Measurements from ENCODE around the gene ITGA7. TPM values are rescaled to one million over a fixed set of nuclear protein-coding genes. Genes with fewer than 3 reads are reported as not detected.

ITGA7 gene
- total RNA-seq, 1 donor from 2014 or later = 26.5 TPM

GRCh38 chr12:55683676-55684075, 24.0 kb downstream of the ITGA7 start:
- peaks cover 14% of the 10 kb centered on the region for H3K4me1 Mint-ChIP-seq (ENCODE audit: low read depth, unreplicated experiment)
- H3K36me3 ChIP-seq (ENCODE audit: insufficient read depth, low read length) = no peaks in the 10 kb centered on the region
- H3K4me3 Mint-ChIP-seq (ENCODE audit: unreplicated experiment) = no peak overlapping the region
- H4K20me1 ChIP-seq (ENCODE audit: insufficient read depth, low read length) = no peaks in the 10 kb centered on the region
- H2AFZ ChIP-seq (ENCODE audit: low read depth, low read length) = no peak overlapping the region
- TF ChIP-seq CTCF (IDR thresholded peaks at IDR 0.05; ENCODE audit: insufficient read depth, low read depth, low read length) (no peak), EZH2 (IDR thresholded peaks at IDR 0.05; ENCODE audit: insufficient read depth, low read length) (no peak)
- no peak overlapping the region for H3K4me3 ChIP-seq (ENCODE audit: insufficient read depth, low read depth, low read length)
- H3K9me3 ChIP-seq (ENCODE audit: insufficient read depth, low read depth, low read length) = no peaks in the 10 kb centered on the region
- H3K27me3 Mint-ChIP-seq (ENCODE audit: low read depth, unreplicated experiment) = peaks cover 17% of the 10 kb centered on the region
- H3K36me3 Mint-ChIP-seq (ENCODE audit: low read depth, unreplicated experiment) = peaks cover 5% of the 10 kb centered on the region
- no peak overlapping the region for H3K9ac ChIP-seq (ENCODE audit: low read length)
- no peak overlapping the region for H3K27ac ChIP-seq (ENCODE audit: low read depth, low read length)
- H3K27ac Mint-ChIP-seq (ENCODE audit: unreplicated experiment) = no peak overlapping the region
- H3K9me3 Mint-ChIP-seq (ENCODE audit: unreplicated experiment) = peaks cover 5% of the 10 kb centered on the region
- no peaks in the 10 kb centered on the region for H3K79me2 ChIP-seq (ENCODE audit: insufficient read depth, low read length)
- DNase-seq (ENCODE audit: low read depth) (no peak), FAIRE-seq (no peak)
- no peaks in the 10 kb centered on the region for H3K27me3 ChIP-seq (ENCODE audit: insufficient read depth, low read length)
- H3K4me2 ChIP-seq (ENCODE audit: low read length) = no peak overlapping the region
- H3K4me1 ChIP-seq (ENCODE audit: insufficient read depth, low read length) = peaks cover 10% of the 10 kb centered on the region

- DNase-seq (ENCODE audit: low read depth) = no peak
- no peaks in the 10 kb centered on the region for H3K36me3 ChIP-seq (ENCODE audit: insufficient read depth, low read length)
- no peak overlapping the region for H3K27ac ChIP-seq (ENCODE audit: low read depth, low read length)
- peaks cover 5% of the 10 kb centered on the region for H3K9me3 Mint-ChIP-seq (ENCODE audit: unreplicated experiment)
- no peaks in the 10 kb centered on the region for H4K20me1 ChIP-seq (ENCODE audit: insufficient read depth, low read length)
- peaks cover 10% of the 10 kb centered on the region for H3K4me1 ChIP-seq (ENCODE audit: insufficient read depth, low read length)
- no peak overlapping the region for H3K4me3 Mint-ChIP-seq (ENCODE audit: unreplicated experiment)
- no peak overlapping the region for H3K9ac ChIP-seq (ENCODE audit: low read length)
- TF ChIP-seq EZH2 (IDR thresholded peaks at IDR 0.05; ENCODE audit: insufficient read depth, low read length) (no peak), CTCF (IDR thresholded peaks at IDR 0.05; ENCODE audit: insufficient read depth, low read depth, low read length) (no peak)
- H3K79me2 ChIP-seq (ENCODE audit: insufficient read depth, low read length) = no peaks in the 10 kb centered on the region
- H3K36me3 Mint-ChIP-seq (ENCODE audit: low read depth, unreplicated experiment) = peaks cover 2% of the 10 kb centered on the region
- peaks cover 14% of the 10 kb centered on the region for H3K4me1 Mint-ChIP-seq (ENCODE audit: low read depth, unreplicated experiment)
- H2AFZ ChIP-seq (ENCODE audit: low read depth, low read length) = peak overlapping the region; percentile 68
- H3K27ac Mint-ChIP-seq (ENCODE audit: unreplicated experiment) = no peak overlapping the region
- peaks cover 17% of the 10 kb centered on the region for H3K27me3 Mint-ChIP-seq (ENCODE audit: low read depth, unreplicated experiment)
- H3K9me3 ChIP-seq (ENCODE audit: insufficient read depth, low read depth, low read length) = no peaks in the 10 kb centered on the region
- H3K4me2 ChIP-seq (ENCODE audit: low read length) = peak overlapping the region; percentile 78
- FAIRE-seq = no peak
- no peak overlapping the region for H3K4me3 ChIP-seq (ENCODE audit: insufficient read depth, low read depth, low read length)
- no peaks in the 10 kb centered on the region for H3K27me3 ChIP-seq (ENCODE audit: insufficient read depth, low read length)
These were observed 25.5 kb downstream of the ITGA7 start for GRCh38 chr12:55682087-55682796.

Measured in astrocyte (in vitro differentiated cells and primary cell).